NAMALWA (cell line): ENCODE measurements around the gene ANKRD13B.
"Not testable (repeated sequence)": the region's sequence is repeated elsewhere in the genome, so short reads cannot be mapped to it uniquely, and the experiment has no call there.

Experiments used
- DNase-seq: peaks from one replicate; pipeline ENCODE4 v3.0.0-alpha.2; 2015; ENCODE audit warnings: low spot score

Gene ANKRD13B

GRCh38 chr17:29592850-29593551, at the start of gene ANKRD13B:
ANKRD13B (plus strand) TSS chr17:29593132; CDS start chr17:29593622, 490 bp downstream.
- peak; percentile 77 for DNase-seq

GRCh38 chr17:29544066-29544465, 48.9 kb upstream of the ANKRD13B start:
- DNase-seq = no peak

GRCh38 chr17:29546085-29546484, 46.8 kb upstream of the ANKRD13B start:
- no peak for DNase-seq

GRCh38 chr17:29546830-29547229, 46.1 kb upstream of the ANKRD13B start:
- no peak for DNase-seq

GRCh38 chr17:29549177-29549923, 43.6 kb upstream of the ANKRD13B start:
- DNase-seq = no peak

GRCh38 chr17:29555840-29556239, 37.1 kb upstream of the ANKRD13B start:
- DNase-seq = no peak

GRCh38 chr17:29557085-29557738, 35.7 kb upstream of the ANKRD13B start:
- no peak for DNase-seq

- no peak for DNase-seq
These were observed 35.2 kb upstream of the ANKRD13B start for GRCh38 chr17:29557739-29558116.

- DNase-seq = not testable (repeated sequence)
These were observed 34.8 kb upstream of the ANKRD13B start for GRCh38 chr17:29558139-29558538.

- DNase-seq = no peak
These were observed 33.3 kb upstream of the ANKRD13B start for GRCh38 chr17:29559640-29560039.

GRCh38 chr17:29560316-29560715, 32.6 kb upstream of the ANKRD13B start:
- peak; percentile 83 for DNase-seq

- peak; percentile 70 for DNase-seq
These were observed 31.1 kb upstream of the ANKRD13B start for GRCh38 chr17:29561554-29562517.

- DNase-seq = no peak
These were observed 30.3 kb upstream of the ANKRD13B start for GRCh38 chr17:29562615-29563014.

- peak; percentile 81 for DNase-seq
These were observed 29.1 kb upstream of the ANKRD13B start for GRCh38 chr17:29563816-29564215.

- DNase-seq = peak; percentile 60
These were observed 27.1 kb upstream of the ANKRD13B start for GRCh38 chr17:29565643-29566472.

- peak; percentile 64 for DNase-seq
These were observed 26.2 kb upstream of the ANKRD13B start, which contains the start of gene ABHD15 for GRCh38 chr17:29566473-29567303. ABHD15 (minus strand) TSS chr17:29567037; CDS start chr17:29566966, 71 bp downstream.

GRCh38 chr17:29567304-29567553, 25.7 kb upstream of the ANKRD13B start:
- peak; percentile 60 for DNase-seq

- DNase-seq = peak; percentile 88
These were observed 25.2 kb upstream of the ANKRD13B start for GRCh38 chr17:29567554-29568330.
